Body of pancreas (tissue), 4 donors: Measurements from ENCODE around the gene PHKA2.

Experiments
- POLR2A ChIP-seq, 3 donors: fragments of 450-650 bp; IDR thresholded peaks; one replicate each; pipeline ENCODE4 v1.6.1; 2016; ENCODE audit warnings: antibody characterized with exemption in 3 of 3, mild to moderate bottlenecking in 2 of 3
- TF ChIP-seq, protein P1 (sequence below), 7 experiments: fragments of 450-650 bp in 4 of 7; fragments of 200-600 bp in 3 of 7; sonication (generic) in 3 of 7; IDR thresholded peaks; one replicate each; pipeline ENCODE4 v1.5.1; 2016 to 2019; ENCODE audit warnings: antibody characterized with exemption in 7 of 7

DNA sequence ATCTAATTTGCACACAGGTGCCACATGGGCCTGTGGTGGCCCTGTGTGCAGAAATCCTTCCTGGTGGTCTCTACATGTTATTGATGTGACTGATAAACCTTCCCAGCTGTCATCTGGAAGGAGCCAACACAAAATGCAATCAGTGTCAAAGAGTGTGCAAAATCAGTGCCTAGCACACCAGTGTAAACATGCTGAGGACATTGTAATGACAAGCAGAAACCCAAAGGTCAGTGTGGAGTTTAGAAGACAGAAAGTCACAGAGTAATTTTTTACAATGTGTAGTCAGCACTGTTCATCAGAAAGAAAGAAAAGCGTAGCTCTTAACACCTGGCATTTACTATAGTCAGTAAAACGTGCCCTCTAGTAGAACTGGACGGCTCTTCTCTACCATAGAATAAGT, 50.3 kb downstream of the PHKA2 start:
- TF ChIP-seq, protein P1, sequence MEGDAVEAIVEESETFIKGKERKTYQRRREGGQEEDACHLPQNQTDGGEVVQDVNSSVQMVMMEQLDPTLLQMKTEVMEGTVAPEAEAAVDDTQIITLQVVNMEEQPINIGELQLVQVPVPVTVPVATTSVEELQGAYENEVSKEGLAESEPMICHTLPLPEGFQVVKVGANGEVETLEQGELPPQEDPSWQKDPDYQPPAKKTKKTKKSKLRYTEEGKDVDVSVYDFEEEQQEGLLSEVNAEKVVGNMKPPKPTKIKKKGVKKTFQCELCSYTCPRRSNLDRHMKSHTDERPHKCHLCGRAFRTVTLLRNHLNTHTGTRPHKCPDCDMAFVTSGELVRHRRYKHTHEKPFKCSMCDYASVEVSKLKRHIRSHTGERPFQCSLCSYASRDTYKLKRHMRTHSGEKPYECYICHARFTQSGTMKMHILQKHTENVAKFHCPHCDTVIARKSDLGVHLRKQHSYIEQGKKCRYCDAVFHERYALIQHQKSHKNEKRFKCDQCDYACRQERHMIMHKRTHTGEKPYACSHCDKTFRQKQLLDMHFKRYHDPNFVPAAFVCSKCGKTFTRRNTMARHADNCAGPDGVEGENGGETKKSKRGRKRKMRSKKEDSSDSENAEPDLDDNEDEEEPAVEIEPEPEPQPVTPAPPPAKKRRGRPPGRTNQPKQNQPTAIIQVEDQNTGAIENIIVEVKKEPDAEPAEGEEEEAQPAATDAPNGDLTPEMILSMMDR (IDR thresholded peaks at IDR 0.05), result no peak
- no peak for TF ChIP-seq POLR2A (IDR thresholded peaks at IDR 0.05)
